WERI-Rb-1 (cell line): ENCODE data around the gene PRORP.
A peak's percentile ranks its signal among the peaks of the same experiment; 100 is the strongest.

Experiments used
- DNase-seq: peaks from one replicate; pipeline ENCODE4 v3.0.0-alpha.2; 2020
- H3K27ac ChIP-seq: fragments of 250-450 bp; sonication (Bioruptor Pico); 2 replicates; pipeline ENCODE4 v1.5.1; 2020; ENCODE audit warnings: mild to moderate bottlenecking, moderate library complexity
- H3K27me3 ChIP-seq: fragments of 250-450 bp; sonication (Bioruptor Pico); 2 replicates; pipeline ENCODE4 v1.5.1; 2021; ENCODE audit warnings: mild to moderate bottlenecking, low read depth, moderate library complexity; ENCODE audit not compliant: insufficient read depth, severe bottlenecking
- H3K36me3 ChIP-seq: fragments of 250-450 bp; sonication (Bioruptor Pico); 2 replicates; pipeline ENCODE4 v1.5.1; 2020; ENCODE audit warnings: mild to moderate bottlenecking, moderate library complexity
- H3K4me3 ChIP-seq: 2 replicates; pipeline ENCODE4 v1.5.1; 2011; ENCODE audit warnings: low read depth, mild to moderate bottlenecking, control low read depth, low read length
- H3K9me3 ChIP-seq: fragments of 250-450 bp; sonication (Bioruptor Pico); 2 replicates; pipeline ENCODE4 v1.5.1; 2021; ENCODE audit warnings: mild to moderate bottlenecking, moderate library complexity; ENCODE audit not compliant: severe bottlenecking
- CTCF ChIP-seq: IDR thresholded peaks from 2 replicates; pipeline ENCODE4 v1.5.1; 2011; ENCODE audit warnings: low read depth, mild to moderate bottlenecking, control low read depth, inconsistent platforms, low read length

Gene PRORP

GRCh38 chr14:35121887-35122695 is at the start of gene PRORP, which contains the start of gene PPP2R3C:
Gene PRORP (plus strand): TSS chr14:35122552. CDS start chr14:35123246, 694 bp downstream.
Gene PPP2R3C (minus strand): TSS chr14:35121990. CDS start chr14:35121959, 31 bp downstream.
- no peak for TF ChIP-seq CTCF
- H3K27me3 ChIP-seq, result no peaks in the 10 kb centered on the region
- peaks cover 10% of the 10 kb centered on the region for H3K36me3 ChIP-seq
- H3K9me3 ChIP-seq, result no peaks in the 10 kb centered on the region
- peak within 1 kb of the TSS; percentile 69 for H3K4me3 ChIP-seq
- peak; percentile 92 for DNase-seq
- H3K27ac ChIP-seq, result peak within 1 kb of the TSS; percentile 99

- H3K36me3 ChIP-seq, result peaks cover 8% of the 10 kb centered on the region
- DNase-seq, result no peak
- no peak overlapping the region for H3K4me3 ChIP-seq
- H3K27ac ChIP-seq, result no peak overlapping the region
- H3K27me3 ChIP-seq, result no peaks in the 10 kb centered on the region
- TF ChIP-seq CTCF, result no peak
- no peaks in the 10 kb centered on the region for H3K9me3 ChIP-seq
Measured at GRCh38 chr14:35073486-35073885, 48.9 kb upstream of the PRORP start.

- Histone ChIP-seq H3K27me3 (no peaks in the 10 kb centered on the region), H3K27ac (no peak overlapping the region), H3K36me3 (peaks cover 23% of the 10 kb centered on the region), H3K9me3 (no peaks in the 10 kb centered on the region), H3K4me3 (no peak overlapping the region)
- TF ChIP-seq CTCF, result no peak
- no peak for DNase-seq
Measured at GRCh38 chr14:35078082-35078481, 44.3 kb upstream of the PRORP start.

GRCh38 chr14:35079742-35080141 is 42.6 kb upstream of the PRORP start:
- TF ChIP-seq CTCF, result no peak
- Histone ChIP-seq H3K9me3 (no peaks in the 10 kb centered on the region), H3K27ac (no peak overlapping the region), H3K4me3 (no peak overlapping the region), H3K27me3 (no peaks in the 10 kb centered on the region), H3K36me3 (peaks cover 29% of the 10 kb centered on the region)
- DNase-seq, result no peak

- DNase-seq, result no peak
- Histone ChIP-seq H3K9me3 (no peaks in the 10 kb centered on the region), H3K27me3 (no peaks in the 10 kb centered on the region), H3K36me3 (peaks cover 41% of the 10 kb centered on the region), H3K4me3 (no peak overlapping the region), H3K27ac (no peak overlapping the region)
- TF ChIP-seq CTCF, result no peak
Measured at GRCh38 chr14:35083530-35084150, 38.7 kb upstream of the PRORP start.
